ENCODE data around the gene SLC36A3.
"Not testable (repeated sequence)": the region's sequence is repeated elsewhere in the genome, so short reads cannot be mapped to it uniquely, and the experiment has no call there.

SLC36A3 gene

GRCh38 chr5:151303666-151304065, at the start of gene SLC36A3:
SLC36A3 (minus strand) TSS chr5:151303766; CDS start chr5:151303354, 412 bp downstream.
- DNase-seq (ENCODE audit: low read depth): no peak

DNA sequence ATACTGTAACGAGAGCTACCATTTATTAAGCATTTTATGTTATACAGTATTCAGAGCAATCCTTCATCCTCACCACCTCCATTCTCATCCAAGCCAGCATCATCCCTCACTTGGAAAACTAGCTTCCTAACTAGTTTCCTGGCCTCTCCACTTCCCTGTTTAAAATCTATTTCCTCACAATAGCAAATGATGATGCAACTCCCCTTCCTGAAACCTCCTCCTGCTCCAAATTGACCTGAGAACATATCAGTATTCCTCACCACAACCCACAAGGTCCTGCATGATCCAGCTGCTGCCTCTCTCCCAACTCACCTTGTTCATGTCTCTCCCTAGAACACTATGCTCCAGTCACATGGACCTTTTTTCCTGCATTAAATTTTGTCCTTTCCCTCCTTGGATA, 48.1 kb upstream of the SLC36A3 start:
- no peak for DNase-seq (ENCODE audit: low read depth)

GRCh38 chr5:151348789-151349188, 45.2 kb upstream of the SLC36A3 start:
- DNase-seq (ENCODE audit: low read depth): no peak

GRCh38 chr5:151347369-151347768, 43.8 kb upstream of the SLC36A3 start, which contains the start of gene SLC36A2:
SLC36A2 (minus strand) TSS chr5:151347559; CDS start chr5:151347460, 99 bp downstream.
- DNase-seq (ENCODE audit: low read depth): no peak

DNA sequence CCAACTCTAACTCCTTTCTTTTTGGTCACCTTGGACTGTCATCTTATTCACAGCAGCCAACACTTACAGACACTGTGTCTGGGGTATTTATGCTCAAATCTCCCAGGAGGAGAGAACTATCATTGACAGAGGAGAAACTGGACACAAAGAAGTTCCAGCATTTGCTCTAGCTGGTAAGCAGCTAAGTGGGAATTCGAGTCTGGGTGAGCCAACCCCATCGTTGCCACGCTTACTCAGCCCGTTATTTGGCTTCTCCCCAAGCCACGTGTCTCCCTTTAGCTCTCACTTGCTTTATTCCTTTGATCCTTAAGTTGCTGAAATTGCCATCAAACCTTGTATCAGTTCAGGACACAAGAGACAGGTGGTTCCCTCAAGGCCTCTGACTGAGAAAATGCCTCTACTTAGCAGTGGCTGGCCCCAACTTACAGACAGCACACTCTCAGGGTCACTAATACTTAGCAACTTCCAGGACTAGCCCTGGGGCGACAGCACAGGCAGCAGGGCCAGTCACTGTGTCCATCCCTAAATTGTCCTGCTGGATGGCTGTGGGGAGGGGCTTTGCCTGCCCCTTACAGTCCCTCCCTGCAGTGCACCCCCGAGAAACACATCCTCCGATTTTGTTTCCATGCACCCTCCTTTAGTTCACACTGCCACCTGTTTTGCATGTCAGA, 42.4 kb upstream of the SLC36A3 start:
- no peak for DNase-seq (ENCODE audit: low read depth)

GRCh38 chr5:151345187-151345807, 41.7 kb upstream of the SLC36A3 start:
- DNase-seq (ENCODE audit: low read depth): no peak

- no peak for DNase-seq (ENCODE audit: low read depth)
Measured at GRCh38 chr5:151344088-151344487, 40.5 kb upstream of the SLC36A3 start.

DNA sequence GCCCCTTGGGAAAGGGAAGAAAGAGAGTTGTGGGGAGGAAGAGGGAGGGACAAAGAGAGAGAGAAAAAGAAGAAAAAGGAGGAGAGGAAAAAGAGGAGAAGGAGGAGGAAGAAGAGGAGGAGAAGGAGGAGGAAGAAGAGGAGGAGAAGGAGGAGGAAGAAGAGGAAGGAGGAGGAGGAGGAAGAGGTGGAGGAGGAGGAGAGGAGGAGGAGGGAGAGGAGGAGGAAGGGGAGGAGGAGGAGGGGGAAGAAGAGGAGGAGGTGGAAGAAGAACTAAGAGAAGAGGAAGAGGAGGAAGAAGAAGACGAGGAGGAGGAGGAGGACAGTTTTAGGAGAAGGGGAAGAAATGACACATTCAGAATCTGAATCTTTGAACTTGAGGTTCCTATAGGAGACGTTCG, 36.4 kb upstream of the SLC36A3 start:
- DNase-seq (ENCODE audit: low read depth): no peak

DNA sequence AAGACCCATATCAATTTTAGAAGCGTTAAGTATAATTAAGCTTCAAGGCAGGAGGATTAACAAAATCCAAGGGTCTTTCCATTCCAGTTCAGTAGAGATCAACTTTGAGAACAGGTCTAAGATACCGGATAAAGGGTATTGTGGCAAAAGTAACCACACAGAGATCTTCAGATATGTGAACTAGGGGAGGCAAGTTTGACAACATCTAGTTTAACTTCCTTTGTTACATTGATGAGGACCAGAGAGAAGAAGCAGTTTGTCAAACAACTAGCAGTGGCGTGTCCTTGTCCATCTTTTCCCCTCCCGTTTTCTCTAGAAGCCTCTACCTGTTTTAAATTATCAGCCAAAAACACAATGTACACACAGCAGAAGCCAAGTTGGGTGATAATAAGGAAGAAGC, 35.2 kb upstream of the SLC36A3 start:
- DNase-seq (ENCODE audit: low read depth): no peak

- DNase-seq (ENCODE audit: low read depth): no peak
Measured at GRCh38 chr5:151332857-151333256, 29.3 kb upstream of the SLC36A3 start.

- no peak for DNase-seq (ENCODE audit: low read depth)
Measured at GRCh38 chr5:151328734-151329133, 25.2 kb upstream of the SLC36A3 start.

DNA sequence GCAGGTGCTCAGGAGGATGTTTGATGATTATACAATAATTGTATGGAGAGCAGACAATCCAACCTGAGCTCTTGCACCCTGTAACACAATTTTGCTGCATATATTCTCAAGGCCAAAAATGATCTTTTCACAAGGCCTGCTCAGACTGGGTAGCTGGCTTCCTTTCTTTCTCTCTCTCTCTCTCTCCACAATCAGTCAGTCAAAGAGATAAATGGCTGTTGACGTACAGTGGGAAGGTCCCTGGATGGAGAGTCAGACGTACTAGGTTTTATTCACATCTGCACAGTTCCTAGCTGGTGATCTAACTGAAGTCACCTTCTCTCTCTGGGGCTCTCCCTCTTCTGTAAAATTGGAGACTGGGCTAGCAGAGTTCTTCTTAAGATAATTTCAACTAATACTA, 24.0 kb upstream of the SLC36A3 start:
- DNase-seq (ENCODE audit: low read depth): no peak

DNA sequence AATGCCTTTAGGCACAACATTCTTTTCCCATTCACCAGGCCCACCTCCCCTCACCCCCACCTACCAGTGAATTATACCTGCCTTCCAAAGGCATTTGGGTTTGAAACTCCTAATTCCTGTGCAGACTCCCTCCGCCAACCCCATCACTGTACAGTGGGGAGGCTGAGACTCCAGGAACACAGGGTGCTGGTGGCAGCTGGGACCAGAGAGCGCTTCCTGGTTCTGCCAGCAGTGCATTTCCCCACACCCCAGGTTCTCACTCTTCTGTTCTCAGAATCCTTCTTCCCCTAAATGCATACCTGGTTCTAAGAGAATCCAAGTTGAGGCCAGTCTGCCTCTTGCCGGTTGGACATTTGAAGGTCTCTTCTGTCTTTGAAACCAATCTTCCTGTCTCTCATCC, 22.7 kb upstream of the SLC36A3 start:
- no peak for DNase-seq (ENCODE audit: low read depth)

- no peak for DNase-seq (ENCODE audit: low read depth)
Measured at GRCh38 chr5:151320481-151320880, 16.9 kb upstream of the SLC36A3 start.

DNA sequence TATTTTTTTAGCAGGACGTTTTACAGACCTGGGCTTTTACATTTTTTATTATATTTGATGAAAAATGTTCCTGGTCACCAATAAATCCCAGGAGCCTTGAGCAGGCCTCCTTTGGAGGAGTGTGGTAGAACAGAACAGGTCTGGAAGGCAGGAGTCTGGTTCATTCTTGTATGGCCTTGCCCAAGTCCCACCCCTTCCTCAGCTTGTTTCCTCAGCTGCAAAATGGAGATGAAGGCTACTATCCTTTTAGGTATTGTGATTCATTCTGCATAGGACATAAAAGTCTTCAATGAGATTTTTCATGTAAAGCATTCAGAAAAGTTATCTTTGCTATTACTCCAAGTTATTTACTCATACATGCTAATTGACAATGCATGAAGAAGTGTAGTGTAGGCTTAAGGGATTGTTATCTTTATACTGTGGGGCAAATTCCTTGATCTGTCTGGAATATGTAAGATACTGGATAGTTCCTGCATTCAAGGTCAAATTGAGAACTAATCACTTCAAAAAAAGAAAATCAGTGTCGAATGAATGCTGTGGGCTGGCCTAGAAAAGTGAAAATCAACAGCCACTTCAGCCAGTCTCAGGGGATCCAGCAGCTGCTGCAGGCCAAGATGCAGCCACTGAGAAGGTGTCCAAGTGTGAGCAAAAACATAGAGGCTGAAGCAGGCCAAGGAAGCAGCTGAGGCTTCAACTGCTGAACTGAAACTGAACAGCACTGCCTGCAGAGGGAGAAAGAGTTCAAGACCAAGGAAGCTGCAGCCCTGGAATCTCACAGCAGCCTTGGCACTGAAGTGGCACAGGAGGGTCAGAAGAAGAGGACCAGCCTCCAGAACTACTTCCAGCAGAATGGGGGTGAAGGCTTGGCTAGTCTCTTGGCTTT, 15.5 kb upstream of the SLC36A3 start:
- DNase-seq (ENCODE audit: low read depth): no peak

GRCh38 chr5:151317871-151318270, 14.3 kb upstream of the SLC36A3 start:
- no peak for DNase-seq (ENCODE audit: low read depth)

- DNase-seq (ENCODE audit: low read depth): peak; percentile 40
Measured at GRCh38 chr5:151315998-151316597, 12.5 kb upstream of the SLC36A3 start.

- DNase-seq (ENCODE audit: low read depth): no peak
Measured at GRCh38 chr5:151313357-151313756, 9.8 kb upstream of the SLC36A3 start.

GRCh38 chr5:151312756-151313324, 9.3 kb upstream of the SLC36A3 start:
- DNase-seq (ENCODE audit: low read depth): no peak

DNA sequence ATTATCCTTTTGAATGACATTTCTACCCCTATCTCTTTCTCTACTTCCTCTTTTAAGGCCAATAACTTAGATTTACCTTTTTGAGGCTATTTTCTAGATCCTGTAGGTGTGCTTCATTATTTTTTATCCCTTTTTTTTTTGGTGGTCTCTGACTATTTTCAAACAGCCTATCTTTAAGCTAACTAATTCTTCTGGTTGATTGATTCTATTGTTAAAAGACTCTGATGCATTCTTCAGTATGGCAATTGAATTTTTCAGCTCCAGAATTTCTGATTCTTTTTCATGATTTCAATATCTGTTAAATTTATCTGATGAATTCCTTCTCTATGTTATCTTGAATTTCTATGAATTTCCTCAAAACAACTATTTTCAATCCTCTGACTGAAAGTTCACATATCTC, 7.4 kb upstream of the SLC36A3 start:
- no peak for DNase-seq (ENCODE audit: low read depth)

- DNase-seq (ENCODE audit: low read depth): not testable (repeated sequence)
Measured at GRCh38 chr5:151309821-151310220, 6.3 kb upstream of the SLC36A3 start.

GRCh38 chr5:151309266-151309665, 5.7 kb upstream of the SLC36A3 start:
- not testable (repeated sequence) for DNase-seq (ENCODE audit: low read depth)
